Activated T-cell treated with anti-CD3 and anti-CD28 coated beads, Interleukin-2, amount 50 U/mL, for 48 hours (primary cell): ENCODE data around the gene PTPRG.

Experiments used
- DNase-seq, 2 experiments: peaks; one replicate each; pipeline ENCODE4 v3.0.0-alpha.2; 2020

The PTPRG gene

GRCh38 chr3:61908382-61908781, 347.0 kb downstream of the PTPRG start:
- DNase-seq, result no peak

GRCh38 chr3:61910732-61911131, 349.4 kb downstream of the PTPRG start:
- no peak for DNase-seq

GRCh38 chr3:61912158-61912557, 350.8 kb downstream of the PTPRG start:
- no peak for DNase-seq

DNA sequence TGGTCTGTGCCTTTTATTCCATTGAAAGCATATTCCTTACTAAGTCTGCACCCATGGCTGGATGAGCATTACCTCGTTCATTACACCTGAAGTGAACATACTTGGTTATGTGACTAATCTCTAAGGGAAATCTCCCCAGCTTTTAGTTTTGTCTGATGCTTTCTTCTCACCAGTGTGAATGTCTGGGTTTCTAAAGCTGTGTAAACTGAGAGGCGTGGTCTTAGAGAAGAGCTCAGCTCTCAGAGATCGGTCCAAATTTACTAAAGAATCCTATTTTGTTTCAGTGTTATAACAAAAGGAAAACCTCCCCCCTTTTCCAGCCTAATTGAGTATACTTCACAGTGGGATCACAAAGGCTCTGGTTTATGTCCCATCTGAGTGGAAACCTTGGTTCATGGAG, 352.3 kb downstream of the PTPRG start:
- no peak for DNase-seq

DNA sequence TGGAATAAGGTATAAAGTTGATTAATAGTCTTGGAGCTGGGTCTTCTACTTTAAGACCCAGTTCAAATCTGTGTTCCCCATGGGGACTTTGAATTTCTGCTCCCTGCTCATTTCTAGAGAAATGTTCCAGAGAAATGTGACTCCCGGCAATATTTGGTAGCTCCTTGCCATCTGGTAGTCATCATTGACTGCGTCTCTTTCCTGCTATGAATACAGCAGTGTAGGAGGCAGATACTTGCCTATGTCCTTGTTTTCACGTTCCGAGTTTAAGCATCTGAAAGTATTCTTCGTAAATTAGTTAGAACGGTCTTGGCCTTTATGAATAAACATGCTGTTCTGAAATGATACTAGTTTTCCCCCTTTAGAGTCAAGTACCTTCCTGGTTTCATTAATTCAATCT, 352.9 kb downstream of the PTPRG start:
- no peak for DNase-seq

DNA sequence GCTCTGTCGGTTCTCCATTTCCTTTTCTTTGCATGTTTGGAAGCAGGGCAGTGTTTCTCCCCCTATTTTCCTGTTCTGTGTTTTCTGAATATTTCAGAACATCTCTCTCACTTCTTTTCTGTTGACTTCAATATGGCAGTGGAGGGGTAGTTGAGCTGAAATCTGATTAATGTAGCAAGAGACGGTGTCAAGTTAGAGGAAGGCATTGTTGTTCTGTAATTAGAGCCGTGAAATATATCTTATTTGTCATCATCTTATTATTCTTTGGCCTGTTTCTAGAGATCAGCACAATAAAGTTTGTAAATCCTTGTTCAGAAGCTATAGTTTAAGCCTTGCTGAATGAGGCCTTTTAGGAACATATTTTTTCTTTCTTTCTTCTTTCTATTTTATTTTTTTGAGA, 353.9 kb downstream of the PTPRG start:
- no peak for DNase-seq

GRCh38 chr3:61919371-61919770, 358.0 kb downstream of the PTPRG start:
- no peak for DNase-seq

DNA sequence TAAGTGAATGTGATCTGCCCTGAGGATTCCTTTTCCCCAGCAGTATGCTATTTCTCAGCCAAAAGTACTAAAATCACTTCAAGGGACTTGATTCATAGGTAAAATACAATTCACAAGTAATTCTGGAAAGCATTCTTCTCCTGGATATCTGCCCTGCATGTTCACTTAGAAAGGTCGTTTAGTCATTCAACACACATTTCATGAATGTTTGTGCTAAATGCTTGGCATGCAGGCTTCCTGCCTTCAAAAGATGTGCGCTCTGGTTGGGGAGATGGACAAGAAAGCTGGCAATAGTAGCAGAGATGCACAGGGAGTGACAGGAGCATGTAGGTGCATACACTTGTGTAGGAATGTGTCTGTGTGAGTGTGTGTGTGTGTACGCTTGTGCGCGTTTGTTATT, 360.7 kb downstream of the PTPRG start:
- DNase-seq, result no peak

- no peak for DNase-seq
Observed at GRCh38 chr3:61924090-61924735, 362.8 kb downstream of the PTPRG start.

- no peak for DNase-seq
Observed at GRCh38 chr3:61924991-61925390, 363.6 kb downstream of the PTPRG start.

- DNase-seq, result no peak
Observed at GRCh38 chr3:61925721-61926120, 364.4 kb downstream of the PTPRG start.

GRCh38 chr3:61926923-61927322, 365.6 kb downstream of the PTPRG start:
- DNase-seq, result no peak

DNA sequence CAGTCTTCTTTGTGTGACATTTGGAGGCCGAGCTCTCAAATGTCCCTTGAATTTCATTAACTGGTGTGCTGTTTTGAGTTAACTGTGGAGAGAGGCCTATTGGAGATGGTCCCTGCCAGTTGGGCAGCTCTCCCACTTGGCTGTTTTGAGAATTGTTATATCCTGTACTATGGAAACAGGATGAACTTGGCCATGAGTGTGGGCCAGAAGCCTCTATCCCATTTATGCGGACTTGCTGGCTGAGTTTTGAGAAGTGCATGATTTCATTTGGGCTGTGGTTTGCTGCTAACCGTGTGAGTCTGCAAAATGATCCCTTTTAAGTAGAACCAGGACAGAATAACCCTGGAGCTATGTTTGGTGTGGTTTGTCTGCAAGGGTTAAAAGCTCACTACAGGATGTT, 366.0 kb downstream of the PTPRG start:
- no peak for DNase-seq

DNA sequence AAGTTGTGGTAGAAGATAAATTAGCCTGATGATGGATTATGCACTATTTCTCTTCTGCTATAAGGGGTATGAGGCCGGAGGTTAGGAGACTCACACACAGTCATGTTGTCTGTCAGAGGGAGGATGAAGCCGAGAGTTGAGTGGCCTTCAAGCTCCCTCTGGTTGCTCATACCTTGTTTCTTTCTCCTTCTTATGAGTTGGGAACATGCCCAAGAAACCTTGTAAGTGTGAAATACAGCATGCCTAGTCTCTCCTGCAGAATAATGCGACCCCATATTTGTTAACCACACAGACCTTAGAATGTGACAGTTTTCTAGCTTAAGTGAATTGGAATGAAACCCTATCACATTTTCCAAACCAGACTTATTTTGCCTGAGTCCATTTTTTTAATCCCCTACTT, 366.7 kb downstream of the PTPRG start:
- no peak for DNase-seq

DNA sequence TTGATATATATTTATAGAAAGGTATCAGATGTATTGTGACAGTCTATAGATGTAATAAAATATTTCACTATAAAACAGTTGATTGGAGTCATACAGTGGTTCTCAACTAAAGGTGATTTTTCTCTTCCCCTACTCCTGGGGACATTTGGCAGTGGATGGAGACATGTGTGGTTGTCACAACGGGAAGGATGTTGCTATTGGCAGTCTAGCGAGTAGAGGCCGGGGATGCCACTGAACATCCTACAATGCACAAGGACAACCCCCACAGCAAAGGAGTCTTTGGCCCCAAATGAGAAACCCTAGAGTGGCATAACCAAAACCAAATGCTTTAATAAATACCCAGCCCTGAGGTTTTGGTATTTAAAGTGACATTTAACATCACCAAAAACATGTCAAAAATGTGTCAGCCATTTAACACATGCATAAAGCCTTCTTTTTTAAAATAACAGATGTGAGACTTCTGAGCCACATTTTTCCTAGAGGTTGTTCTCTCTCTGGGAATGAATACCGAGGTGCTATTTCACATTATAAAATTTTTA, 367.5 kb downstream of the PTPRG start:
- DNase-seq, result no peak

DNA sequence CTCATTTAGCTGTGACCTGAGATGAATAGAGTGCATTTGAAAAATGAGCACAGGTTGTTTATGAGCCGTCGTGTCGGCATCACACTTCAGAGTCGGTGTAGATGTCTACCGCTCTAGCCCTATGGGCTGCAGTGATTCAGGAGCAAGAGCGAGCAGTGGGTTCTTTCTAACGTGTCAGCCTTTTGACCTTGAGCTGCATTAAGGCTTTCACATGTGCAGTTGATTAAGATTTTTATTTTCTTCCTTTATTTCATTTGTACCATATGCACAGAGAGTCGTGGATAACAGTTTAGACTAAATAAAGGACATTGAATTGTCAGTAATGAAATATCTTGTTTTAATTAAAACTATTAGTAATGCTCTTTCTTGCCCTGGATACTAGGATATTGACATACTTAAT, 368.2 kb downstream of the PTPRG start:
- no peak for DNase-seq

DNA sequence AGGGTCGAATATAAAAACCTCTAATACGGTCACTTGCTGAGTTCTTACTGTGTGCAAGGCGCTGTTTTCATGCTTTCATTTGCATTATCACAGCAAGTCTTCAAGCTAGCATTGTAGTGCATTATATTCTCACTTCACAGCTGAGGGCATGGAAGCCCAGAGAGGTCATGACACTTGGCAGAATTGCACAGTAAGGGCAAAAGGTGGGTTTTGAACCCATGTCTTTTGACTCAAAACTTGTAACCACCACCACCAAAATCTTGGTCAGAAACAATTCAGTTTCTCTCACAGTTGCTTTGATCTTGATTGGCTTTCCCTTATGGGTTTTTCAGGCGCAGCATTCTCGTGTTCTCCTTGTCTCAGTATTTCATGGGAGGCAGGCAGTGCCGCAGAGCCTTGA, 371.1 kb downstream of the PTPRG start:
- no peak for DNase-seq

DNA sequence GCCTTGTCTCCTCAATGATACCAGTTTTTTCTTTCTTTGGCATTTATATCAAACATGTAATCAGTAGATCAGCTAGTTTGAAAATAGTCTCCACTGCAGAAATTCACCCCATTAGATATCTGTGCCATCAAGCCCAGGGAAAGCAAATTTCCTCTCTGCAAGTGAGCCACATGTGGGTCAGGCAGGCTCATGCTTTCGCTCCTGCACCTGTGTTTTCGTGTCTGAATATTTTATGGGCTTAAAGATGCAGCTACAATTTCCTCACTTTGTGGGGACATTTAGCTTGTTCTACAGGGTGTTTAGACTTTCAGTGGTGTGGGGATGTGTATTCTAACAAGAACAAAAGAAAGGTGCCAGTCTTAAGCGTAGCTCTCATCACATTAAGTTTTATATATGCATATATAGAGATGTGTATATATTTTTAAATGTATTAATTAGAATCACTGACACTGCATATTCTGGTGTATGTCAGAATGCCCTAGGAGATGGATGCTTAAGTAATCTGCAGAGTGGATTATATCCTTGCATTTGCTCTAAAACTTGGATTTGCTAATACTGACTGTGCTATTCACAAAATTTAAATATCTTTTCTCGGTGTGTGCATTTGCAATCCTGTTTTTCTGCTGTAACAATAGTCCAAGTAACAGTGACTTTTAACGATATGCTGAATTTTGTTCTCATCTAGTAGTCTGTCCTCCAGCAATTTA, 372.6 kb downstream of the PTPRG start:
- DNase-seq, result no peak

DNA sequence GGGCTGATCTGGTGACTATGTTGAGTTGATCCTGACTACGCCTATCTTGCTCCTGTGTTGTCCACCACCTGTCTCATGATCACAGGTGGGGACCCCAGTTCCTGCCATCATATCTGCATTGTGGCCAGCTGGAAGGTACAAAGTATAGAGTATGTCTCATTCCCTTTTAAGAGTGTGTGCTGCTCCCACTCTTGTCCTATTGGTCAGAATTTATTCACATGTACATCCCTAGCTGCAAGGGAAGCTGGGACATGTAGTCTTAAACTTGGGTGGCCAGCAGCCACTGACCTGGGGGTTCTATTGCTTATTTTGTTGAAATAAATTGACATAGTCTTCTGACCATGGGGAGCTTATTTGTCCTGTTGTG, 373.1 kb downstream of the PTPRG start:
- DNase-seq, result no peak

DNA sequence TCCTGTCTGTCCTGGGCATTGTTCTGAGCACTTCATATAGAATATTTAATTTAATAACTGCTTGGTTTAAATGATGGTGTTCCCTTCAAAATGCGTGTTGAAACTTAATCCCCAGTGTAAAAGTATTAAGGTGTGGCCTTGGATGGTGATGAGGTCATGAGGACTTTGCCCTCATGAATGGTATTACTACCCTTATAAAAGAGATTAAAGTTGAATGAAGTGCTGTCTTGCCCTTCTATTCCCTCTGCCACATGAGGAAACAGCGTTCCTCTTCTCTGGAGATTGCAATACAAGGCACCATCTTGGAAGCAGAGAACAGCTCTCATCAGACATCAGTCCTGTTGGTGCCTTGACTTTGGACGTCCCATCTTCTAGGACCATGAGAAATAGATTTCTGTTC, 374.4 kb downstream of the PTPRG start:
- DNase-seq, result no peak

DNA sequence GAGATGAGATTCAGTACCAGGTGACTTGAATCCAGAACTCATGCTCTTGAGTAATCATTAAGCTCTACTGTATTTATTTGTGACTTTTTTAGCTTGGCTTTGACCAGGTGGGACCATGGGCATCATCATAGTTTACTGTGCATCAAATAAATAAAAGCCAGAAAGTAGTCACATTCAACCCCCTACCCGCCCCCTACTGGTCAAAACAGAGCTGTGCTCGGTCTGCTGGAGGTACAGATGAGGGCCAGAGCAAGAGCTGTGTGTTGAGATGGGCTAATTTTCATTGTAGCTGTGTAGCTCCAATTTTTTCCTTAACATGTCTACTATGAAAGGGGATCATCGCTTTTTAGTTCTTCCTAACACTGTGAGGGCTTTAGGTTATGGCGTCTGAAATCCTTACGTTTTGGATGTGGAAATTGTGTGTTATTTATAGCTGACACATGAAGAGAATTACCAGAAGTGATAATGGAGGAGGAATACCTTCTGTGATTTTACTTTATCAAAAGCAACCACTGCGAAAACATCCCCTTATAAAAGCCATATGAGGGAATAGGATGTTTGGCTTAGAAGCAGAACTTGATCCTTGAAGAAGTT, 375.1 kb downstream of the PTPRG start:
- peak; percentile 20 to 23 for DNase-seq

DNA sequence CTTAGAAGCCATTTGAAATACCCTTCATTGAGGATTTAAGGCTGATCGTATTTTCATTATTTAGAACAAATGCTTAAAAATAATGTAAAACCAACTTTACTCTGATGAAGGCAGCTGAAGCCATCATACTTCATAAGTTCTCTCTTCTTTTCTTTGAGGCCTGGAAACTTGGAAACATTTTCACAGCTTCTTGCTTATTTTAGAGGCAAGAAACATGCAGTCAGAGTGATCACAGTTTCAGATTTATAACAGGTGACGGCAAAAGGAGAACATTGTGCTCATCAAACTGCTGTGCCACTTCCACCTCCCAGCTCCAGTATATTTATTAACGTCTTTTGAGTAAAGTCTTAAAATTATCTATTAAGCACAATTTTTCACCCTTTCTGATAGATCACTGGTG, 376.1 kb downstream of the PTPRG start:
- no peak for DNase-seq

- no peak for DNase-seq
Observed at GRCh38 chr3:61938878-61939549, 377.6 kb downstream of the PTPRG start.

DNA sequence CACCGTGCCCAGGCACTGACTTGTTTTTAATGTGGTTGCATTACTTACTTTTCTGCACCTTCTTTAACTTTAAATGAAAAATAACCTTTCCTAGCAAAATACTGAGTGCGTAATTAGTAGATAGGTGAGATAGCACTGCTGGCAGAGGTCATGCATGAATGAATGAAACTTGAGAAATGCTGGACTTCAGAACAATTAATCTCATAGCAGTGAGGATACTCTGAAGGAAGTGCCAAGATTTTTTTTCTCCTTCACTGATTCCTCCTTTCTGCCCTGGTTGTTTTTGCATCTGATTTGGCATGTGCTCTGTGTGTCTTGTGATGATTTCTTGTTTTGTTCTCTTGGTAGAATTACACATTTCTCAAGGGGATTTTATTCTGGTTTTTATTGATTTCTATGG, 378.9 kb downstream of the PTPRG start:
- no peak for DNase-seq
